ENCODE results near the gene TREML4. TPM values are rescaled to one million over a fixed set of nuclear protein-coding genes. Genes with fewer than 3 reads are reported as not detected.

Gene TREML4
- total and polyA plus RNA-seq, 9 of the 15 experiments (the other 6 are each of a cell fraction or from before 2014, with no cell fraction given): not detected

DNA sequence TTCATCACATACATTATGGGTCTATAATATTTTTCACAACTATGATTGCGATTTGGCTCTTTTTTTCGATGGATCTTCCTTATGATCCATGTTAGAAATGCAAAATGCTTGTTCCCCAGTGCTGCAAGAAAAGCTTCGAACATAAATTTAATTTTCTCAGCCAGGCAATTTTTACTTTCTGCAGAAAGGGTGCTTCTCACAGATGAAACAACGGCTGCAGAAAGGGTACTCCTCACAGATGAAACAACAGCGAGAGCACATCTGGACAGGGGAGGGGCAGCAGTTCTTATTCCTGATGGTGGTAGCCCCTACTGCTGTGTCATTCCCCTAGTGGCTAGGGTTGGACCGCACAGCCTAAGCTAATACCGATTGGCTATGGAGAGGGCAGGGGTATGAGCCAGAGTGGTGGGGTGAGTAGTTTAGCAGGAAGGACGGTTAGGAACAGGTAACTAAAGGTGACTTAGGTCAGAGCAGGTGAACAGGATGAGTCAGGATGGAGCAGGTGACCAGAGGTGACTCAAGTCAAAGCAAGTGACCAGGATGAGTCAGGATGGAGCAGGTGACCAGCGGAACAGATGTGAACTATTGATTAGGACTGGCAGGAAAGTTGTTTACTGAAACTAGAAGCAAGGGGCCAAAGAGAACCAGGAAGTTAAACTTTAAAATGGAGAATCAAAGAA lies 13.4 kb upstream of the TREML4 start (continued):
- no peak for TF ChIP-seq ZFP1 (CRISPR knock-in tag; IDR thresholded peaks at IDR 0.05)
- TF ChIP-seq ZNF174 (CRISPR knock-in tag; IDR thresholded peaks at IDR 0.05): no peak
- TF ChIP-seq ZNF696 (CRISPR knock-in tag; conservative IDR thresholded peaks at IDR 0.05): no peak
- TF ChIP-seq CTCF (IDR thresholded peaks at IDR 0.05 in 2 of 3, conservative IDR thresholded peaks at IDR 0.05 in 1 of 3; ENCODE audit: insufficient read depth in 2 of 3, low read depth in 1 of 3, low read length in 3 of 3): no peak
- no peak for TF ChIP-seq RBM15 (IDR thresholded peaks at IDR 0.05; ENCODE audit: insufficient read depth, low read length)
- peak; percentile 25; the same call in 1 of the 2 replicates for TF ChIP-seq NFE2 (IDR thresholded peaks at IDR 0.05; ENCODE audit: low read depth)
- peak; percentile 90 to 92 for TF ChIP-seq TRIM24 (IDR thresholded peaks at IDR 0.05)
- TF ChIP-seq POU5F1 (IDR thresholded peaks at IDR 0.05; ENCODE audit: borderline replicate concordance, low read depth, low read length, partially characterized antibody): no peak
- peak; percentile 60; the same call in 1 of the 2 replicates for TF ChIP-seq JUN (IDR thresholded peaks at IDR 0.05; ENCODE audit: borderline replicate concordance, low read depth, low read length)
- TF ChIP-seq JUN (CRISPR knock-in tag; IDR thresholded peaks at IDR 0.05; ENCODE audit: borderline replicate concordance): no peak
- no peak for TF ChIP-seq PHF8 (IDR thresholded peaks at IDR 0.05; ENCODE audit: borderline replicate concordance, low read length)
- TF ChIP-seq CBFA2T3 (IDR thresholded peaks at IDR 0.05): peak; percentile 58
- TF ChIP-seq ZNF561 (CRISPR knock-in tag; conservative IDR thresholded peaks at IDR 0.05): peak; percentile 94
- TF ChIP-seq RUNX1 (IDR thresholded peaks at IDR 0.05; ENCODE audit: low read depth): no peak
- 0 out of 4 replicates have a peak, but pooled peaks of 1 of the 2 experiments have one; percentile 8 for TF ChIP-seq RCOR1 (IDR thresholded peaks at IDR 0.05; ENCODE audit: borderline replicate concordance in 1 of 2, low read depth in 2 of 2, low read length in 2 of 2)
- TF ChIP-seq CGGBP1 (CRISPR knock-in tag; IDR thresholded peaks at IDR 0.05): no peak
- no peak for TF ChIP-seq MECOM (CRISPR knock-in tag; IDR thresholded peaks at IDR 0.05)
- TF ChIP-seq HMG20A (CRISPR knock-in tag; conservative IDR thresholded peaks at IDR 0.05): no peak
- TF ChIP-seq CSDE1 (IDR thresholded peaks at IDR 0.05): no peak
- TF ChIP-seq CTBP1 (IDR thresholded peaks at IDR 0.05; ENCODE audit: borderline replicate concordance): peak; percentile 77
- no peak for TF ChIP-seq ZC3H11A (IDR thresholded peaks at IDR 0.05; ENCODE audit: low read depth, low read length)
- TF ChIP-seq NELFE (IDR thresholded peaks at IDR 0.05; ENCODE audit: insufficient read depth, insufficient read length): no peak
- TF ChIP-seq PPARD (CRISPR knock-in tag; IDR thresholded peaks at IDR 0.05): no peak
- TF ChIP-seq FOXA1 (IDR thresholded peaks at IDR 0.05; ENCODE audit: borderline replicate concordance): no peak
- TF ChIP-seq GATAD2B (IDR thresholded peaks at IDR 0.05; ENCODE audit: borderline replicate concordance): no peak
- TF ChIP-seq SMARCA4 (IDR thresholded peaks at IDR 0.05): peak; percentile 43; the same call in 1 of the 2 replicates
- no peak for TF ChIP-seq ZBED1 (IDR thresholded peaks at IDR 0.05)
- no peak for TF ChIP-seq FOXJ2 (tag; IDR thresholded peaks at IDR 0.05)
- TF ChIP-seq CCAR2 (IDR thresholded peaks at IDR 0.05; ENCODE audit: low read depth, low read length): no peak
- no peak for TF ChIP-seq CREB5 (CRISPR knock-in tag; IDR thresholded peaks at IDR 0.05)
